ENCODE measurements around the gene YTHDF2. TPM values are rescaled to one million over a fixed set of nuclear protein-coding genes. Genes with fewer than 3 reads are reported as not detected.

YTHDF2 gene
- total RNA-seq, 1 experiment from 2014 or later = 97.3 TPM

GRCh38 chr1:28735961-28736449 lies 735 bp upstream of the YTHDF2 start:
- intact Hi-C loops (cut with micrococcal nuclease; ENCODE audit: unreplicated experiment) = no loop called here
- no TSS peak for BruUV-seq (replicated peaks)

More at GRCh38 chr1:28735961-28736449, 735 bp upstream of the YTHDF2 start:
- in situ Hi-C loops (cut with HindIII; ENCODE audit: low pct_unique_long_range_greater_than_20kb, low sequenced_read_pairs) = no loop called here
- Histone ChIP-seq H3K4me1 (ENCODE audit: control insufficient read depth, insufficient read depth, low read length) (peaks cover 26% of the 10 kb centered on the region), H3K36me3 (ENCODE audit: control insufficient read depth, insufficient read depth, low read length) (peaks cover 30% of the 10 kb centered on the region), H3K4me3 (ENCODE audit: low read depth in 2 of 2, low read length in 2 of 2) (peak overlapping the region; percentile 94 to 95), H3K27me3 (ENCODE audit: control insufficient read depth, insufficient read depth, low read length) (no peaks in the 10 kb centered on the region), H3K9me3 (ENCODE audit: control insufficient read depth, insufficient read depth, low read depth, low read length) (no peaks in the 10 kb centered on the region), H3K27ac (ENCODE audit: low read length) (peak overlapping the region; percentile 98)
- ChIA-PET POLR2A (interaction anchor here (0.6 to 1.4 kb wide), 2 partner anchors 17 to 68 kb away, joined by 11 to 14 read pairs; partner anchors contain the start of gene GMEB1), CTCF (interaction anchor here (0.7 kb wide), 1 partner anchor 10 kb away, joined by 3 read pairs; no protein-coding TSS in a partner anchor)
- DNase-seq (ENCODE audit: low read depth, low spot score) (no peak), ATAC-seq (no peak)
- no peak for TF ChIP-seq SIN3A (IDR thresholded peaks at IDR 0.05; ENCODE audit: borderline replicate concordance, insufficient read depth, low read depth, low read length)
- no peak for TF ChIP-seq REST (IDR thresholded peaks at IDR 0.05; ENCODE audit: insufficient read depth in 1 of 2, low read depth in 2 of 2, low read length in 1 of 2)
- TF ChIP-seq CTCF (IDR thresholded peaks at IDR 0.05) = no peak
- TF ChIP-seq TCF7L2 (IDR thresholded peaks at IDR 0.05; ENCODE audit: low read depth, low read length) = no peak
- no peak for TF ChIP-seq POLR2AphosphoS5 (IDR thresholded peaks at IDR 0.05; ENCODE audit: low read depth, low read length)

Data from Panc1 (cell line).